ENCODE data around the gene LIN28A. TPM values are rescaled to one million over a fixed set of nuclear protein-coding genes. Genes with fewer than 3 reads are reported as not detected.

LIN28A gene
- total RNA-seq, 2 donors from 2014 or later, result not detected

- Mint-ChIP-seq H3K9me3 (no peaks in the 10 kb centered on the region), H3K36me3 (peaks cover 0 to 10% of the 10 kb centered on the region in 2 donors), H3K27ac (no peak overlapping the region)
- ATAC-seq (no peak), DNase-seq (ENCODE audit: low spot score in 2 of 2) (peak in 1 of 2 donors; percentile 43)
Observed at GRCh38 chr1:26409191-26409807, 1.3 kb upstream of the LIN28A start.

GRCh38 chr1:26411624-26412074, 1.0 kb downstream of the LIN28A start:
- Mint-ChIP-seq H3K9me3 (no peaks in the 10 kb centered on the region), H3K36me3 (peaks cover 0 to 10% of the 10 kb centered on the region in 2 donors), H3K27ac (no peak overlapping the region)
- DNase-seq (ENCODE audit: low spot score in 2 of 2), result peak in 1 of 2 donors; percentile 44
- no peak for ATAC-seq

GRCh38 chr1:26412180-26412840, 1.7 kb downstream of the LIN28A start:
- no peak overlapping the region for H3K27ac Mint-ChIP-seq
- peaks cover 0 to 10% of the 10 kb centered on the region in 2 donors for H3K36me3 Mint-ChIP-seq
- ATAC-seq, result no peak
- no peaks in the 10 kb centered on the region for H3K9me3 Mint-ChIP-seq
- DNase-seq (ENCODE audit: low spot score in 2 of 2), result no peak

GRCh38 chr1:26413031-26413430, 2.4 kb downstream of the LIN28A start:
- DNase-seq (ENCODE audit: low spot score in 2 of 2) (no peak), ATAC-seq (no peak)
- H3K27ac Mint-ChIP-seq, result no peak overlapping the region
- H3K9me3 Mint-ChIP-seq, result no peaks in the 10 kb centered on the region
- H3K36me3 Mint-ChIP-seq, result peaks cover 0 to 10% of the 10 kb centered on the region in 2 donors

GRCh38 chr1:26417111-26417759, 6.6 kb downstream of the LIN28A start:
- ATAC-seq (peak; percentile 100), DNase-seq (ENCODE audit: low spot score in 2 of 2) (peak; percentile 87 to 91)
- no peaks in the 10 kb centered on the region for H3K9me3 Mint-ChIP-seq
- no peaks in the 10 kb centered on the region for H3K36me3 Mint-ChIP-seq
- no peak overlapping the region for H3K27ac Mint-ChIP-seq

GRCh38 chr1:26418865-26419349, 8.3 kb downstream of the LIN28A start:
- no peak overlapping the region for H3K27ac Mint-ChIP-seq
- H3K36me3 Mint-ChIP-seq, result no peaks in the 10 kb centered on the region
- ATAC-seq (no peak), DNase-seq (ENCODE audit: low spot score in 2 of 2) (peak in 1 of 2 donors; percentile 26)
- no peaks in the 10 kb centered on the region for H3K9me3 Mint-ChIP-seq

GRCh38 chr1:26419494-26419893, 8.9 kb downstream of the LIN28A start:
- H3K9me3 Mint-ChIP-seq, result no peaks in the 10 kb centered on the region
- H3K36me3 Mint-ChIP-seq, result no peaks in the 10 kb centered on the region
- ATAC-seq (no peak), DNase-seq (ENCODE audit: low spot score in 2 of 2) (no peak)
- H3K27ac Mint-ChIP-seq, result no peak overlapping the region

- Mint-ChIP-seq H3K36me3 (peaks cover 11% of the 10 kb centered on the region in 2 donors), H3K9me3 (no peaks in the 10 kb centered on the region), H3K27ac (no peak overlapping the region)
- DNase-seq (ENCODE audit: low spot score in 2 of 2), result no peak
- ATAC-seq, result no peak
Observed at GRCh38 chr1:26429721-26430120, 19.1 kb downstream of the LIN28A start.

- DNase-seq (ENCODE audit: low spot score in 2 of 2) (peak; percentile 98 to 99), ATAC-seq (peak; percentile 96 to 99)
- H3K27ac Mint-ChIP-seq, result peak within 1 kb of the TSS; percentile 94 to 96
- no peaks in the 10 kb centered on the region for H3K9me3 Mint-ChIP-seq
- H3K36me3 Mint-ChIP-seq, result peaks cover 11% of the 10 kb centered on the region in 2 donors
Observed at GRCh38 chr1:26431979-26432695, 21.5 kb downstream of the LIN28A start, which contains the start of gene DHDDS. Gene DHDDS, plus strand, starts transcription at chr1:26432321. Its CDS starts 625 bp downstream, at chr1:26432946.

GRCh38 chr1:26432793-26433192, 22.2 kb downstream of the LIN28A start:
- H3K27ac Mint-ChIP-seq, result peak overlapping the region; percentile 46 to 94

GRCh38 chr1:26434161-26434752, 23.6 kb downstream of the LIN28A start:
- DNase-seq (ENCODE audit: low spot score in 2 of 2) (peak in 1 of 2 donors; percentile 25), ATAC-seq (no peak)
- Mint-ChIP-seq H3K27ac (peak overlapping the region in 1 of 2 donors; percentile 0), H3K9me3 (no peaks in the 10 kb centered on the region), H3K36me3 (peaks cover 11 to 22% of the 10 kb centered on the region in 2 donors)

More at GRCh38 chr1:26432793-26433192, 22.2 kb downstream of the LIN28A start:
- H3K9me3 Mint-ChIP-seq, result no peaks in the 10 kb centered on the region
- ATAC-seq (no peak), DNase-seq (ENCODE audit: low spot score in 2 of 2) (no peak)
- H3K36me3 Mint-ChIP-seq, result peaks cover 11% of the 10 kb centered on the region in 2 donors

GRCh38 chr1:26438041-26438440, 27.4 kb downstream of the LIN28A start:
- DNase-seq (ENCODE audit: low spot score in 2 of 2) (no peak), ATAC-seq (no peak)
- H3K27ac Mint-ChIP-seq, result no peak overlapping the region
- no peaks in the 10 kb centered on the region for H3K9me3 Mint-ChIP-seq
- H3K36me3 Mint-ChIP-seq, result peaks cover 12 to 22% of the 10 kb centered on the region in 2 donors

- no peak for ATAC-seq
- Mint-ChIP-seq H3K27ac (no peak overlapping the region), H3K36me3 (peaks cover 18% of the 10 kb centered on the region in 2 donors), H3K9me3 (no peaks in the 10 kb centered on the region)
- no peak for DNase-seq (ENCODE audit: low spot score in 2 of 2)
Observed at GRCh38 chr1:26440259-26440658, 29.6 kb downstream of the LIN28A start.

GRCh38 chr1:26449868-26450267, 39.3 kb downstream of the LIN28A start:
- no peak for ATAC-seq
- H3K9me3 Mint-ChIP-seq, result no peaks in the 10 kb centered on the region
- no peak for DNase-seq (ENCODE audit: low spot score in 2 of 2)
- H3K36me3 Mint-ChIP-seq, result peaks cover 9 to 13% of the 10 kb centered on the region in 2 donors
- H3K27ac Mint-ChIP-seq, result no peak overlapping the region

GRCh38 chr1:26450908-26451307, 40.3 kb downstream of the LIN28A start:
- DNase-seq (ENCODE audit: low spot score in 2 of 2) (no peak), ATAC-seq (no peak)
- H3K9me3 Mint-ChIP-seq, result no peaks in the 10 kb centered on the region
- no peak overlapping the region for H3K27ac Mint-ChIP-seq
- H3K36me3 Mint-ChIP-seq, result peaks cover 6 to 16% of the 10 kb centered on the region in 2 donors
